Skin epidermis (tissue), 12 donors: ENCODE measurements around the gene PHAF1.
A peak's percentile ranks its signal among the peaks of the same experiment; 100 is the strongest.

Source experiments
- H3K27ac ChIP-seq, 21 experiments: fragments of 200-600 bp; sonication (generic) in 11 of 21; one replicate each; pipeline ENCODE4 v1.5.0; 2020; ENCODE audit warnings: mild to moderate bottlenecking in 3 of 21, inconsistent platforms in 2 of 21, moderate library complexity in 2 of 21
- H3K4me3 ChIP-seq, 7 experiments: fragments of 200-600 bp; sonication (generic) in 2 of 7; one replicate each; pipeline ENCODE4 v1.5.0; 2020; ENCODE audit warnings: inconsistent platforms in 2 of 7, mild to moderate bottlenecking in 2 of 7, moderate library complexity in 1 of 7

Gene PHAF1

DNA sequence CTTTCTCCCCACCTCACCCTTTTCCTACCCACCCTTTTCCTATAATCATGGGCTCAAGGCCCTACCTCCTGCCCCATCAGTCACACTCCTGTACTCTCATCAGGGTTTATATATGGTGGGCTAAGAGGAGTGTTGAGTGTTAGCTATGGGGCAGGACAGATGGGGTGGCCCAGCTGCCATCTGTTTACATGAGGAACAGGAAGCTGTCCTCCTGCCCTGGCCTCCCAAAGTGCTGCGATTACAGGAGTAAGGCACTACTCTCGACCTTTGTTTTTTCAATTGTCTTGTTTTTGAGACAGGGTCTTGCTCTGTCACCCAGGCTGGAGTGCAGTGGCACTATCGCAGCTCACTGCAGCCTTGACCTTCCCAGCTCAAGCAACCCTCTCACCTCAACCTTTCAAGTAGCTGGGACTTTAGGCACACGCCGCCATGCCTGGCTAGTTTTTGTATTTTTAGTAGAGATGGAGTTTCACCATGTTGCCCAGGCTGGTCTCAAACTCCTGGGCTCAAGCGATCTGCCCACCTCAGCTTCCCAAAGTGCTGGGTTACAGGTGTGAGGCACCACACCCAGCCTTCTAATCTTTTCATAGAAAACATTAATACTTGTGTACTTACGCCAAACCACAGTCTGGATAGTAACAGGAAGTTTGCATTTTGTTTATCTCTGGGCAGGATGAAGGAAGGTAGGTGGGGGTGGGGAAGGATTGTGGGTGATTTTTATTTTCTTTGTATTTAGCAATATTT, 48.3 kb downstream of the PHAF1 start:
- H3K4me3 ChIP-seq, result peak overlapping the region in 1 of 7 experiments; percentile 92
- H3K27ac ChIP-seq, result peak overlapping the region in 12 of 21 experiments; percentile 11 to 97 (median 88)

- H3K27ac ChIP-seq, result peak overlapping the region; percentile 54 to 97 (median 87)
Measured at GRCh38 chr16:67158637-67159600, 49.2 kb downstream of the PHAF1 start.

GRCh38 chr16:67161595-67162058, 51.9 kb downstream of the PHAF1 start:
- H3K4me3 ChIP-seq, result peak overlapping the region in 5 of 7 experiments; percentile 81 to 97 (median 93)
- peak overlapping the region in 1 of 21 experiments; percentile 30 for H3K27ac ChIP-seq

More at GRCh38 chr16:67158637-67159600, 49.2 kb downstream of the PHAF1 start:
- peak overlapping the region; percentile 70 to 97 (median 92) for H3K4me3 ChIP-seq

DNA sequence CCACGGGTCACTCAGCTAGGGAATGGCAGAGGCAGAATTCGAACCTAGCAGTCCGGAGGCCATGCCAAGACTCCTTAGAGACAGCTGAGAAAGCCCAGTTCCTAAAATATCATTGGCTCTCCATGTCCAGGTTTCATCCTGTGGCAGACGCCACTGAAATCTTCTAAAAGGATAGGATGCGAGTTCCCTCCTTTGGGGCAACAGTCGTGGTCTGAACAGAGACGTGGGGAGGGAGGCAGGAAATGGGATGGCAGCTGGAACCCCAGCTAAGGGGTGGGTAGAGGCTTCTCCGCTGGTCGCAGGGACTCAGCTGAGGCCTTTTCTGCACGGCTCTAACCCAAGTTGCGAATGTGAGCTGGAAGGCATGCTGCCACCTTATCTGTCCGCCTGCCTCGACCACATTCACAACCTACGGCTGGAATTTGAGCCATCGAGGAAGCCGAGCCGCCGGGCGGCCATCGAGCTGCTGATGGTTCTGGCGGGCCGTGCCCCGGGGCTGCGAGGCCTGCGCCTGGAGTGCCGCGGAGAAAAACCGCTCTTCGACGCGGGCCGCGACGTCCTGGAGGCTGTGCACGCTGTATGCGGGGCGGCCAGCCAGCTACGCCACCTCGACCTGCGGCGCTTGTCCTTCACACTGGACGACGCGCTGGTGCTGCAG, 52.9 kb downstream of the PHAF1 start:
- H3K27ac ChIP-seq, result peak overlapping the region in 3 of 21 experiments; percentile 2 to 69 (median 40)
- peak overlapping the region in 5 of 7 experiments; percentile 6 to 41 (median 24) for H3K4me3 ChIP-seq

DNA sequence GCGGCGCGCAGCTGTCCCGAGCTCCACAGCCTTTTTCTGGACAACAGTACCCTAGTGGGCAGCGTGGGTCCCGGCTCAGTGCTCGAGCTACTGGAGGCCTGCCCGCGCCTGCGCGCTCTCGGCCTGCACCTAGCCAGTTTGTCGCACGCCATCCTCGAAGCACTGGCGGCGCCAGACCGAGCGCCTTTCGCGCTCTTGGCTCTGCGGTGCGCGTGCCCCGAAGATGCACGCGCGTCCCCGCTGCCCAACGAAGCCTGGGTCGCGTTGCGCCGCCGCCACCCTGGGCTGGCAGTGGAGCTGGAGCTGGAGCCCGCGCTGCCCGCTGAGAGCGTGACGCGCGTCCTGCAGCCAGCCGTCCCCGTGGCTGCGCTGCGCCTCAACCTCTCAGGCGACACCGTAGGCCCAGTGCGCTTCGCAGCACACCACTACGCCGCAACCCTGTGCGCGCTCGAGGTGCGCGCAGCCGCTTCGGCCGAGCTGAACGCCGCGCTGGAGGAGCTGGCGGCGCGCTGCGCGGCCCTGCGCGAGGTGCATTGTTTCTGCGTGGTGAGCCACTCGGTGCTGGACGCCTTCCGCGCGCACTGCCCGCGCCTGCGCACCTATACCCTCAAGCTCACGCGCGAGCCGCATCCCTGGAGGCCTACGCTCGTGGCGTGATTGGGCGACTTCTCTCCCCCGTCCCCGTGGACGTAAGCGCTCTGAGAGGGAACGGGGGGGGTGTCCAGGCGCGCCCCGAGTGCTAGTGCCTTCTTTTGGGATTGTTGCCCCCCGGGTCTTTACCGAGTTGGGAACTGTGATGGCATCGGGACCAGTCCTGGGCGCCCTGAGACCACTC, 53.6 kb downstream of the PHAF1 start:
- Histone ChIP-seq H3K4me3 (peak overlapping the region; percentile 6 to 41 (median 23)), H3K27ac (peak overlapping the region in 12 of 21 experiments; percentile 2 to 69 (median 40))

DNA sequence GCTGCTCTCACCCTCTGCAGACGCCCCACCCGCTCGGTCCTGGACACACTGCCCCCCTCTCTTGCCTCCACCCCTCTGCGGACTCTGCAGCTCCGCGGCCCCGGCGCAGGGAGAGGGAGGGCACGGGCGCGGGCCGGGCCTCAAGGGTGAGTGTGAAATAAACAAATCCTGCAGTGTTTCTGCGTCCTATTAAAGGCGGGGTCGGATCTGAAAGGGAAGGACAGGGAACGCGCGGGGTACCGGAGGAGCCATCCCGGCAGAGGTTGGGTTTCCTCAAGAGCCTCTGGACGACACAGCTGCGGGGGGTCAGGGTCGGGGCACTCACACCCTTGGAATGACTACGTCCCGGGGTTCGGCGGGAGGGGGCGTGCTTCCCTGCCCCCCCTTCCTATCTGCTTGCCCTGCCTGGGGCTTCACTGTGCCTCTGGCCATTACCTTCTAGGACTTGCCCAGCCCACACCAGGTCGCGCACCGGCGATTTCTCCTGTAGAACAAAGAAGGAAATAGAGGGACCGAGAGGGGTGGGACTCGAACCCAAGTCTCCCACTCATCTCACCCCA, 54.3 kb downstream of the PHAF1 start:
- Histone ChIP-seq H3K27ac (peak overlapping the region in 12 of 21 experiments; percentile 2 to 69 (median 40)), H3K4me3 (peak overlapping the region; percentile 6 to 41 (median 23))

GRCh38 chr16:67164599-67165061, 54.9 kb downstream of the PHAF1 start, which contains the start of gene HSF4:
Gene HSF4, plus strand, starts transcription at chr16:67164745. Its CDS starts 67 bp downstream, at chr16:67164812.
- Histone ChIP-seq H3K4me3 (peak within 1 kb of the TSS; percentile 6 to 41 (median 23)), H3K27ac (peak within 1 kb of the TSS in 13 of 21 experiments; percentile 2 to 69 (median 41))

GRCh38 chr16:67165121-67166078, 55.7 kb downstream of the PHAF1 start:
- Histone ChIP-seq H3K27ac (peak overlapping the region in 5 of 21 experiments; percentile 2 to 67 (median 47)), H3K4me3 (peak overlapping the region in 1 of 7 experiments; percentile 41)

DNA sequence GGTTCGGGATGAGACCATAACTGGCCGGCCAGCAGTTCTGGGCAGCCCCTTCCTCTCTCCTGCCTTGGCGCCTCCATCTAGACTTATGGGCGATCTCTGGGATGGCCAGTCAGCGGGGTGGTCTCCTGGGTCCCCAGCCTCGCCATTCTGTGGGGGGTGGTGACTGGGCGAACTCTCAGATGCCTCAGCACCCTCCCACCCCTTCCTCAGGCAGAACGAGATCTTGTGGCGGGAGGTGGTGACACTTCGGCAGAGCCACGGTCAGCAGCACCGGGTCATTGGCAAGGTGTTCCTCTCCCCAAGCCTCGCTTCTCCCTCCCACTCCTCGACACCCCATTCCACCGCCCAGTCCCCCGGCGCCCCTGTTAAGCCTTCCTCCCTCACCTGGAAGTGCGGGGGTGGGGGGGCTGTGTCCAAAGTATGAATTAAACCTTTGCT, 56.4 kb downstream of the PHAF1 start:
- Histone ChIP-seq H3K27ac (no peak overlapping the region), H3K4me3 (no peak overlapping the region)

DNA sequence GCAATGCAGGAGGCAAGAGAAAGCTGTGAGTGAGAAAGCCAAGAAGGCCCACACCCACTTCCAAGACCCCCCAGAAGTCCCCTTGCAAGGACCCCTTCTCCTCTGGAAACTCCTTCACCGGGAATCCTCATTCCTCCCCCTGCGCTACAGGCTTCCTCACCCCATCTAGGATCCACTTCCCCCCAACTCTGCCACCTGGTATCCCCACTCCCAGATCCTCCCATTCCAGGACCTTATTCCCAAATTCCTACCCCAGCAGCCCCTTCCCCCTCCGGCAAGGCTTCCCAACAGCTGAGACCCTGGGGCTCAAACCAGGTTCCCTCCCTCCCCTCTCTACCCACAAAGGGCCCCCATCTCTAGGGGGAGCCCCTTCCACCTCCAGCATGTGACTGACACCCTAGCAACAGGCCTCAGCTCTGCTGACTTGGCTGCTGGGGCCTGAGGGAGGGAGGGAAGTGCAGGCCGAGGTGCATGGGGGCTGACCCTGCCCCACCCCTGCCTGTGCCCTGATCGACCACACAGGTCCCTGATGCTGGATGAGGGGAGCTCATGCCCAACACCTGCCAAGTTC, 56.9 kb downstream of the PHAF1 start:
- H3K27ac ChIP-seq, result no peak overlapping the region

GRCh38 chr16:67167588-67167987, 57.8 kb downstream of the PHAF1 start:
- Histone ChIP-seq H3K4me3 (no peak overlapping the region), H3K27ac (no peak overlapping the region)

More for the DNA sequence above, 56.9 kb downstream of the PHAF1 start:
- H3K4me3 ChIP-seq, result no peak overlapping the region

- peak overlapping the region in 6 of 21 experiments; percentile 44 to 90 (median 86) for H3K27ac ChIP-seq
- H3K4me3 ChIP-seq, result no peak overlapping the region
Measured at GRCh38 chr16:67169011-67169451, 59.3 kb downstream of the PHAF1 start.

DNA sequence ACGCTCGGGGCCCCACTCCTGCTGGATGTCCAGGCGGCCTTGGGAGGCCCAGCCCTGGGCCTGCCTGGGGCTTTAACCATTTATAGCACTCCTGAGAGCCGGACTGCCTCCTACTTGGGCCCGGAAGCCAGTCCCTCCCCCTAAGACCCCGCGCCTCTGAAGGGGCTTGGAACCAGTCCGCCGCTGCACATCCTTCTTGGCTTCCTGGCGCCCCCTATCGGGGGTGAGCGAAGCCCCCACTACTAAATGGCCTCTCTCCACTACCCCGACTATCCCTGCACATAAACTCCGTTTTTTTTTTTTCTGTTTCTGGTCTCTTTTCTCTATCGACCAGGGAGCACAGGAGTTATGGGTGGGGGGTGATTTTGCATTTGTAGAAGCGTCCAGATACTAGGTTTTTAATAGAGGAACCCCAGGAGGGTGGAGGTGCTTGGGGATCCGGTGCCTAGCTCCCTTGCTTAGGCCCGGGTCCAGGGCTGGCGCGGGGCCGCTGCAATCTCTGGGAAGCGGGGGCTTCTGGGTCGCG, 60.0 kb downstream of the PHAF1 start:
- peak overlapping the region; percentile 14 to 96 (median 86) for H3K27ac ChIP-seq
- H3K4me3 ChIP-seq, result peak overlapping the region; percentile 27 to 45 (median 34)

- Histone ChIP-seq H3K4me3 (peak within 1 kb of the TSS; percentile 27 to 45 (median 34)), H3K27ac (peak within 1 kb of the TSS; percentile 31 to 96 (median 86))
Measured at GRCh38 chr16:67170168-67170948, 60.6 kb downstream of the PHAF1 start, which contains the start of gene NOL3. Gene NOL3, plus strand, starts transcription at chr16:67170538.

- H3K4me3 ChIP-seq, result peak overlapping the region; percentile 27 to 45 (median 34)
- H3K27ac ChIP-seq, result peak overlapping the region; percentile 31 to 96 (median 86)
Measured at GRCh38 chr16:67170949-67171649, 61.4 kb downstream of the PHAF1 start.
